VCaP (cell line): ENCODE data around the gene ATRN.

Experiments used
- H3K27ac ChIP-seq: fragments of 450-650 bp; 2 replicates; pipeline ENCODE4 v1.5.1; 2017
- TF ChIP-seq, protein P1 (sequence below): fragments of 450-650 bp; conservative IDR thresholded peaks from 2 replicates; pipeline ENCODE4 v1.5.1; 2017; ENCODE audit warnings: mild to moderate bottlenecking, moderate library complexity

Gene ATRN

DNA sequence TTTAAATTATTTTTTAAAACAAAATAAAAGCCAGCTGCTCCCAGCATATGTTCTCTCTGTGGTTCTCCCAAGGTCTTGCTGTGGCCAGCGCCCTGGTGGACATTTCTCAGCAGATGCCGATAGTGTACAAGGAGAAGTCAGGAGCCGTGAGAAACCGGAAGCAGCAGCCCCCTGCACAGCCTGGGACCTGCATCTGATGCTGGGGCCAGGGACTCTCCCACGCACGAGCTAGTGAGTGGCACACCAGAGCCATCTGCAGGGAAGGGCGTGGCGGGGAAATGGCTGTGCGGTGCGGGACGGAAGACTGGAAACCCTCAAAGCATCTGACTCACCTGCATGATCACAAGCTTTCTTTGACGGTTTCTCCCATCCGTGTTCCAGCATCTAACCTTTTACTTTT is 175.8 kb downstream of the ATRN start:
- TF ChIP-seq, protein P1, sequence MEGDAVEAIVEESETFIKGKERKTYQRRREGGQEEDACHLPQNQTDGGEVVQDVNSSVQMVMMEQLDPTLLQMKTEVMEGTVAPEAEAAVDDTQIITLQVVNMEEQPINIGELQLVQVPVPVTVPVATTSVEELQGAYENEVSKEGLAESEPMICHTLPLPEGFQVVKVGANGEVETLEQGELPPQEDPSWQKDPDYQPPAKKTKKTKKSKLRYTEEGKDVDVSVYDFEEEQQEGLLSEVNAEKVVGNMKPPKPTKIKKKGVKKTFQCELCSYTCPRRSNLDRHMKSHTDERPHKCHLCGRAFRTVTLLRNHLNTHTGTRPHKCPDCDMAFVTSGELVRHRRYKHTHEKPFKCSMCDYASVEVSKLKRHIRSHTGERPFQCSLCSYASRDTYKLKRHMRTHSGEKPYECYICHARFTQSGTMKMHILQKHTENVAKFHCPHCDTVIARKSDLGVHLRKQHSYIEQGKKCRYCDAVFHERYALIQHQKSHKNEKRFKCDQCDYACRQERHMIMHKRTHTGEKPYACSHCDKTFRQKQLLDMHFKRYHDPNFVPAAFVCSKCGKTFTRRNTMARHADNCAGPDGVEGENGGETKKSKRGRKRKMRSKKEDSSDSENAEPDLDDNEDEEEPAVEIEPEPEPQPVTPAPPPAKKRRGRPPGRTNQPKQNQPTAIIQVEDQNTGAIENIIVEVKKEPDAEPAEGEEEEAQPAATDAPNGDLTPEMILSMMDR = no peak
- H3K27ac ChIP-seq = no peak overlapping the region

DNA sequence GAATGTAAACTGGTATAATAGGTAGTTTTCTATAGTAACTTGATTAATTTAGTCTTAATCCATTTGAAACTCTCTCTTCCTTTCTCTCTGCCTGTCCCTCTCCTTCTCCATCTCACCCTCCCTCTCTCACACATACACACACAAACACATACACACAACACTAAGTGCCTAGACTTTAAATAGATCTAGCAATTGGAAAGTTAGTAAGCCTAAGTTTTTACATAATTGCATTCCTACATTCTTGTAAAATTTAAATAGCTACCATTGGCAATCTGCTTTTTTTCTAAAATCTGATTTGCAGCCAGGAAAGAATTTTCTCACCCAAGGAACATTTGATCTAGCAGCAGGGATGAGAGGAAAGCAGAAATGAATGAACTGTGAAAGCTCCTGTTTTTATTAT is 176.7 kb downstream of the ATRN start:
- H3K27ac ChIP-seq = no peak overlapping the region
- TF ChIP-seq, protein P1 = no peak

DNA sequence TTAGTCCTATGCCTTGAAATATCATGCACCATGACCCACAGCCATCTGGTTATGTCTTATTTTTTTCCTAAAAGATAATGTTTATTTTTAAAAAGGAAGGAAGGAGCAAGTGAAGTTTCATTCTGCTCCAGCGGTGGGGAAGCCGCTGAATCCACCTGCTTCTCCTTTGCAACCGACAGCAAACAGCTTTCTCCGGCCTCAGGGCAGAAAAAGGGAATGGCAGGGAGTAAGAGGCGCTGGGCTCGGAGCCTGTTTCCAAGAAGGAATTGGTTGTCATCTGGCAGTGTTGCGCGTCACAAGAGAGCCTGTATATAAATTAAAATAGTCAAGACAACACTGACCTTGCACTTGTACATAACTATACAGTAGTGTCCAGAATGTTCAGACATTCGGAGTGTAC is 178.1 kb downstream of the ATRN start:
- TF ChIP-seq, protein P1 = no peak
- H3K27ac ChIP-seq = no peak overlapping the region

- TF ChIP-seq, protein P1 = no peak
- H3K27ac ChIP-seq = no peak overlapping the region
Observed at GRCh38 chr20:3651204-3651962, 180.6 kb downstream of the ATRN start.

DNA sequence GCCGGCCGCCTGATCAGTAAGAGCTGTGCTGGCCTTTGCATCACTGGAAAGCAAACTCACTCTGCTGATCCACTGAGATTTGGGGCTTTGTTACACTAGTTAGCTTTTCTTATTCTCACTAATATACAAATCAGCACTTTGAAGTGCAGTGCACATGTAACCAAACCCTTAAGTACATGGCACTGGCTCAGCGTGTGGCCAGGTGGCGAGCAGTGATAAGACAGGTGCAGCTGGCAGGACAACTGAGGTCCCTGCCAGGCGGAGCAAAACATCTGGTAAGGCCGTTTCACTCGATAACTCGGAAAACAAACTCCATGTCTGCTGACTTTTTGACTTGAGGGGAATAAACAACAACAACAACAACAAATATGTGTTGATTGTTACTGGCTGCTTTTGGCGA is 181.4 kb downstream of the ATRN start:
- H3K27ac ChIP-seq = no peak overlapping the region
- TF ChIP-seq, protein P1 = no peak

- TF ChIP-seq, protein P1 = no peak
- no peak overlapping the region for H3K27ac ChIP-seq
Observed at GRCh38 chr20:3652676-3653596, 182.1 kb downstream of the ATRN start.

DNA sequence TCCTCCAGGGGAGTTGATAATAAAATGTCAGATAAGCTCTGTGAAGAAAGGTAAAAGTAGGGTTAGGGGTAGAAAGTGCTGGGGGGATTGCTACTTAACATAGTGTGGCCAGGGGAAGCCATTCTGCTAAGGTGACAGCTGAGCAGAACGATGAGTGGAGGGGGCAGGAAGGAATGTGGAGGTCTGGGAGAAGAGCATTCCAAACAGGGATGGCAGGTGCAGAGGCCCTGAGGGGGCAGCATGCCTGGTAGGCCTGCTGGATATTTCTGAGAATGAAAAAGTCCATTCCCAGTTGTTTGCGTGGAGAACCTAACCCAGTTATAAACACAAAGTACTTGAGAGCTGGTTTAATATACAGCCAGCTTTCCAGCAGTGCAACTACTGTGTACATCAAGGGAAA is 183.1 kb downstream of the ATRN start:
- TF ChIP-seq, protein P1 = no peak
- H3K27ac ChIP-seq = no peak overlapping the region
